ENCODE data around the gene ANXA5. TPM values are rescaled to one million over a fixed set of nuclear protein-coding genes. Genes with fewer than 3 reads are reported as not detected.
A peak's percentile ranks its signal among the peaks of the same experiment; 100 is the strongest.
"Not testable (repeated sequence)": the region's sequence is repeated elsewhere in the genome, so short reads cannot be mapped to it uniquely, and the experiment has no call there.

The ANXA5 gene
- total RNA-seq, result 100 to 1,000 TPM; 103 to 108 TPM
- total RNA-seq, result 138 to 161 reads per million in 2 donors

DNA sequence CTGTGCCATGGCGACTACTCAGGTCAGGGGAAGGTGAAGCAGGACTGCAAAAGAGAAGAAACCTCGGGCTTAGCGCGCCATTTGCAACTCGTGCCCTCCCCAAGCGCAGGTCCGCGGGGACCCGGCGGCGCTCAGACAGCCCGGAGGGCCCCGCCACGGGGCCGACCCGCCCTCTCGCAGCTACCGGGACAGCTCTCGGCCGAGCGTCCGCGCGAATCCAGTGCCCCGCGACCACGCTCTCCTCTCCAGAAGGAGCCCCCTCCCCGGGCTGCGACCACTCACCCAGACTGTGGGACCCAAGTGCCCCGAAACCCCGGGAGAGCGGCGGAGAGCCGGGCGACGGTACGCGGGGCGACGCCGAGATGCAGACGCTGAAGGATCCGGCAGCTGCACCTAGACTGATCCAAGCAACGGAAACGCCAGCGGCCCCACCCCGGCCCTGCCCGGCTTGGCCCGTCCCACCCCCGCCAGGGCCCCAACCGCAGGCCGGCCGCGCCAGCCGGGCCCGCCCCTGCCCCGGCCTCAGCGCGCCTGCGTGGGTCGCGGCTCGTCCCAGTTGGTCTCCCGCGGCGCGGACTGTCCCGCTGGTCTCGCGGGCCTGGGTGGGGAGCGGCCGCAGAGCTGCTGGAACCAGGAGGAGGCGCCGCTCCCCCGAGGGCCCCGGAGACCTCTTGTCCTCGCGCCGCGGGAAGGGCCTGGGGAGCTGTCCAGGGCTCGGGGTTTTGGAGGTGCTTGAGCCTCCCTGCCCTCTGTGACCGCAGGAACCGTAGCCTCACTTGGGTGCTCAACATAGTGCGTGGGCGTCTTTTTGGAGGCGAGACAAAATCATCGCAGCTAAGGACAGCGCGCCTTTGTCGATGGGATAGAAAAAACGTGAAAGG lies at the start of gene ANXA5:
Gene ANXA5 (minus strand): TSS at position 400 of the 881 bp plus-strand sequence. CDS start 391 bp downstream, at position 9.
- Mint-ChIP-seq H3K27ac (peak within 1 kb of the TSS; percentile 89), H3K4me1 (peaks cover 30% of the 10 kb centered on the region), H3K27me3 (no peaks in the 10 kb centered on the region), H3K36me3 (ENCODE audit: low read depth) (peaks cover 5% of the 10 kb centered on the region), H3K4me3 (peak within 1 kb of the TSS; percentile 93)
- ATAC-seq, result peak; percentile 90
- H3K9me3 ChIP-seq (ENCODE audit: control insufficient read depth, low read length, poor library complexity, severe bottlenecking), result no peaks in the 10 kb centered on the region
- DNase-seq, result peak; percentile 48 to 65 (median 57)

DNA sequence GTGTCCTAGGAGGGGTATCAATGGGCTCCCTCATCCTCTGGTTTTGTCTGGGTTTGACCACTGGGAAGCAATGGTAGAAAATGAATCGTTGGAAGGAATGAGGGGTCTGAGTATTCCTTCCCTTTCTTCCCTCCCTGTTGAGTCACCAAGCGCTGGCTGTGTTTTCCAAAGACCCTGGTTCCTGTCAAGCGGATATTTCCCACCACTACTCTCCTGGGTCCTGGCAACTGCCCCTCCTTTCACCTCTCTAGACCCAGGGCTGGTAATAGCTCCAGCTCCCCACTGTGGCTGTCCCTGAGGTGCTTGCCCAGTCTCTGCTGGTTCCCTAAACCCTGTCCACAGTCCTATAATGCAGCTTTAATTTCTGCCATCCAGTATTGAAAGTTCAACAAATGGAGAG lies 46.0 kb upstream of the ANXA5 start:
- H3K4me3 Mint-ChIP-seq, result no peak overlapping the region
- H3K9me3 ChIP-seq (ENCODE audit: control insufficient read depth, low read length, poor library complexity, severe bottlenecking), result no peaks in the 10 kb centered on the region
- H3K4me1 Mint-ChIP-seq, result no peaks in the 10 kb centered on the region
- no peak overlapping the region for H3K27ac Mint-ChIP-seq
- ATAC-seq (no peak), DNase-seq (no peak)
- H3K36me3 Mint-ChIP-seq (ENCODE audit: low read depth), result no peaks in the 10 kb centered on the region
- peaks cover 39% of the 10 kb centered on the region for H3K27me3 Mint-ChIP-seq

DNA sequence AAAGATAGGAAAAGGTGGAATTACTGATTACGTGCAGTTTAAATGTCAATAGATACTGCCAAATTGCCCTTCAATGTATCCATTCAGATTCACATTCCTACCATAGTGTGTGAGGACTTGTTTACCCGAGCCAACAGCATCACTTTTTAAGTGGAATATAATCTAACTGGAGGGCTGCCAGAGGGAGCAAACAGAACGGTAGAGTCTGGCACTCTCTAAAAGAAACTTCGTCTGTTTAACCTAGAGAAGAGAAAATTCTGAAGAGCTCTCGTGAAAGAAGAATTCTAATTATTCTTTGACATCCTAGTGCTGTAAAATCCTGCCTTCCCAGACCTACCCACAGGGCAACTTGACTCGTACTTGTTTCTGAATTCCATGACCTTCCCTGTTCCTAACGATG lies 45.0 kb upstream of the ANXA5 start:
- no peak for DNase-seq
- H3K27me3 Mint-ChIP-seq, result peaks cover 43% of the 10 kb centered on the region
- ATAC-seq, result no peak
- H3K27ac Mint-ChIP-seq, result no peak overlapping the region
- H3K4me1 Mint-ChIP-seq, result no peaks in the 10 kb centered on the region
- H3K36me3 Mint-ChIP-seq (ENCODE audit: low read depth), result no peaks in the 10 kb centered on the region
- no peak overlapping the region for H3K4me3 Mint-ChIP-seq
- no peaks in the 10 kb centered on the region for H3K9me3 ChIP-seq (ENCODE audit: control insufficient read depth, low read length, poor library complexity, severe bottlenecking)

DNA sequence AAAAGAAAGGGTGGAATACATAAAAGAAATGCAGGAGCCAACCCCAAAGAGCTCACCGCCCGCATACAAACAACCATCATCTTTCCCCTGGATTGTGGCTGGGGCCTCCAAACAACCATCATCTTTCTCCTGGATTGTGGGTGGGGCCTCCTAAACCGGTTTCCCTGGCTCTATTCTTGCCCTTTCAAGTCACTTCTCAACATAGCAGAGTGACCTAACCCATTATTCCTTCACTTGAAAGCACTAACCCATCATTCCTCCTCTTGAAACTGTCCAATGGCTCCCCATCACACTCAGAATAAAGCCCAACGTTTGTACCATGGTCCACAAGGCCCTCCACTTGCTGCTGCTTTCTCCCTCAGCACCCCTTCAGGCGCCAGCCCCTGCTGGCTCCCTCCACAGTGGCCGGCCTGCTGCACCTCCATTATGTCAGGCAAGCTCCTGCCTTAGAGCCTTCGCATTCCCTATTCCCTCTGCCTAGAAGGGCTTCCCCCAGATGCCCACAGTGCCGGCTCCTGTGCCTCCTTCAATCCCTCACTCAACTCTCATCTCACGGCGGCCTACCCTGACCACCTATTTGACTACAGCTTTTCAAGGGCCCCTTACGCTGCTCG lies 44.1 kb upstream of the ANXA5 start:
- H3K4me1 Mint-ChIP-seq, result no peaks in the 10 kb centered on the region
- ATAC-seq (no peak), DNase-seq (no peak)
- H3K36me3 Mint-ChIP-seq (ENCODE audit: low read depth), result no peaks in the 10 kb centered on the region
- no peaks in the 10 kb centered on the region for H3K9me3 ChIP-seq (ENCODE audit: control insufficient read depth, low read length, poor library complexity, severe bottlenecking)
- no peak overlapping the region for H3K4me3 Mint-ChIP-seq
- H3K27ac Mint-ChIP-seq, result peak overlapping the region; percentile 3
- peaks cover 51% of the 10 kb centered on the region for H3K27me3 Mint-ChIP-seq

DNA sequence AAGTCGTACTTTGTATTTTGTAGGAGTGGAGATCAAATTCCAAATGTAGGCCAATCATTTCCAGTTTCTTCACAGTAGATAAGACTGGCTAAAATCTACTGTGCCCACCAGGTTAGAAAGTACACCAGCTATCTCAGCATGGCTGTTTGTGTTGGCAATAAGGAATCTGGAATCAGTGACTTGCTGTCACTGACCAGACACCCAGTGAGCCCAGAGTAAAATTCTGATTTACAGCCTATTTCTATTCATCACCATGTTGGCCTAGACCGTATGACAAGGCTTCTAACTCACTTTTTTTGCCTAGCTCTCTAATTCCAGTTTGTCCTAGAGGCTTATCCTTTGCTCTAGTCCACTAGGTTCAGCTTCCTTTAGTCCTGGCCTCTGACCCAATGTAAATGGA lies 42.8 kb upstream of the ANXA5 start:
- Mint-ChIP-seq H3K4me1 (peaks cover 4% of the 10 kb centered on the region), H3K27ac (no peak overlapping the region), H3K27me3 (peaks cover 62% of the 10 kb centered on the region), H3K36me3 (ENCODE audit: low read depth) (peaks cover 2% of the 10 kb centered on the region), H3K4me3 (no peak overlapping the region)
- ATAC-seq, result no peak
- DNase-seq, result no peak
- no peaks in the 10 kb centered on the region for H3K9me3 ChIP-seq (ENCODE audit: control insufficient read depth, low read length, poor library complexity, severe bottlenecking)

DNA sequence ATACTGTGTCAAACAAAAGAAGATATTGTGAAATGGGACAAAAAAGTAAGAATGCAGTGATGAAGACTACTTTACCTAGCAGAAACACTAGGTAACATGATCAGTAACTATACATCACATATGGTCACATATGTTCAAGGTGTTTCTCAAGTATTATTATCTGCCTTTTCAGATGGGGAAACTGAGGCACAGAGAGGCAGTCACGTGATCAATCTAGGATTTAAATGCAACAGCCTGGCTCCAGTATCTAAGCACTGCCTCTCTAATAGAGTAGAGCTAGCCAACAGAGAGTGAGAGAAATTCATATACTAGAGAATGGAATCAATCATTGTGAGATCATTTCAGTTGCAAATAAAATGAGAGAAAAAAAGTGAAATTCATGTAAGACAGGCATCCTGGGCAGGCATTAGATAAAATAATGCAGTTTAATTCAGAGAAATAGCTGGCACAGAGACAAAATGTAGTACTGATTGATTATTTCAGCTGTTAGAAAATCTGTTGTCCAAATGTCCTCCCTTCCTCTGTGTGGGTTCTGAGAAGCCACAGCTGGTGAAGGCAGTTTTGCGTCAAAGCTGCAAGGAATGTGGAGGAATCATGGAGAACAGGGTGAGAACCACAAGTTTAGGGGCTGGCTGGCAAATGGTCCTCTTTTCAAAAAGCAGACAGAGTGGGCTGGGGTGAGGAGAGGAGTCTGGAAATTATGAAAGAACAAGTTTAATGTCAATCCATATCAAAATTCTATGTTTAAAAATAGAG lies 42.2 kb upstream of the ANXA5 start:
- Mint-ChIP-seq H3K27ac (peak overlapping the region; percentile 39), H3K36me3 (ENCODE audit: low read depth) (peaks cover 2% of the 10 kb centered on the region), H3K4me3 (no peak overlapping the region), H3K4me1 (peaks cover 4% of the 10 kb centered on the region), H3K27me3 (peaks cover 62% of the 10 kb centered on the region)
- no peak for DNase-seq
- ATAC-seq, result no peak
- H3K9me3 ChIP-seq (ENCODE audit: control insufficient read depth, low read length, poor library complexity, severe bottlenecking), result no peaks in the 10 kb centered on the region

DNA sequence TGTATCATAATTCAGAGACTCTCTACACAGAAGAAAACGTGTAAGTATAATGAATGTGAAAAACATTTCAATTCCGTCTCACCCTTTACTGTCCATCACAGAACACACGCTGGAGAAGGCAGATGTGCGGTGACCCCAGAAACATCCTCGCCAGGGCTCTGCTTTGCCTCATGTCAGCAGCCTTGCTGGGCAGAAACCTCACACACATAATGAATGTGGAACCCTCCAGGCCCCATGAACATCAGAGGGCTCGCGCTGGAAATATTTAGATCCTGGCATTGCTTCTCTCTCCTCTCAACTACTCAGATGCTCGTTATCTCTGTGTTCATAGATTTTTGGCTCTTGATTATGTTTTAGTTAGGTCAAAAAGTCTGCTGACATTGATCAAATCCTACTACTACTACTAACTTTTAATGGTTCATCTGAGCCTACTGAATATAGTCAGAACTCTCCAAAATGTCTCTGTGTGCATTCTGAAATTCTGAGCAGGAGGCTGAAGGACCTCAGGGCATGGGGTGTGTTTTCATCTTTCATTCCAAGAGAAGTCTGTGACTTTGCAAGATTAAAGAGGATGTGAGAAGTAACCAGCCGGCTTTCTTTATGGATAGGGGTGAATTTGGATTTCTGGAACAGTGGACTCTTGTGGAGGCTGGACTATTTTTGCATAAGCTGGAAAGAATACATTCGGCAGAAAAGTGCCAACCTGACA lies 41.2 kb upstream of the ANXA5 start:
- ATAC-seq (no peak), DNase-seq (no peak)
- H3K36me3 Mint-ChIP-seq (ENCODE audit: low read depth), result peaks cover 2% of the 10 kb centered on the region
- peak overlapping the region; percentile 39 for H3K27ac Mint-ChIP-seq
- H3K27me3 Mint-ChIP-seq, result peaks cover 61% of the 10 kb centered on the region
- H3K9me3 ChIP-seq (ENCODE audit: control insufficient read depth, low read length, poor library complexity, severe bottlenecking), result no peaks in the 10 kb centered on the region
- peak overlapping the region; percentile 28 for H3K4me3 Mint-ChIP-seq
- peaks cover 4% of the 10 kb centered on the region for H3K4me1 Mint-ChIP-seq

DNA sequence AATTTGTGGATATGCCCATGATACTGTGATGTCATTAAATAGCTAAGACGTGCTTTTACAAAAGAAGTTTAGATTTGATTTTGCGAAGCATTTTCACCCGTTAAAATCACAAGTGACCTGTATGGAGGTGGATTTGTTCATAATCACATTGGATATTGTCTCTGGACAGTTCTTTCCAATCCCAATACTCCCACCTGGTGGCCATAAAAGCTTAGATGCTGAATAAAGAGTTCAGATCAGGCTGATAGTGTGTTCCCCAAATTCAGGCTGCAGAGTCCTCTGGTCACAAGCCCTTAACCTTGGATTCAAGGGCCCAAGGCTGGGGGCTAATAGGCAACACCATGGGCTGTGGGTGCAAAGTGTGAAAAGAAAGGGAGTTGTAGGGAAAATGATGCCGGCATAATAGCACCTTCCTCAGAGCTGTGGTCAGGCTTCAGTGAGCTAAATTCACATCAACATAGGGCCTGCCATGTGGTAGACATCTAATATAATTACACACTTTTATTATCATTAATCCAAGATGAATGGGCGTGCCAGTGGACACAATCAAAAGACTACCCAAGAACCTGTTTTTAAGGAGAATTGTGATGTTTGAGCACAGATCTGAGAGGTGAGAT lies 40.1 kb upstream of the ANXA5 start:
- Mint-ChIP-seq H3K27ac (no peak overlapping the region), H3K4me3 (no peak overlapping the region), H3K27me3 (peaks cover 61% of the 10 kb centered on the region), H3K36me3 (ENCODE audit: low read depth) (peaks cover 2% of the 10 kb centered on the region), H3K4me1 (peaks cover 4% of the 10 kb centered on the region)
- ATAC-seq, result no peak
- H3K9me3 ChIP-seq (ENCODE audit: control insufficient read depth, low read length, poor library complexity, severe bottlenecking), result no peaks in the 10 kb centered on the region
- no peak for DNase-seq

DNA sequence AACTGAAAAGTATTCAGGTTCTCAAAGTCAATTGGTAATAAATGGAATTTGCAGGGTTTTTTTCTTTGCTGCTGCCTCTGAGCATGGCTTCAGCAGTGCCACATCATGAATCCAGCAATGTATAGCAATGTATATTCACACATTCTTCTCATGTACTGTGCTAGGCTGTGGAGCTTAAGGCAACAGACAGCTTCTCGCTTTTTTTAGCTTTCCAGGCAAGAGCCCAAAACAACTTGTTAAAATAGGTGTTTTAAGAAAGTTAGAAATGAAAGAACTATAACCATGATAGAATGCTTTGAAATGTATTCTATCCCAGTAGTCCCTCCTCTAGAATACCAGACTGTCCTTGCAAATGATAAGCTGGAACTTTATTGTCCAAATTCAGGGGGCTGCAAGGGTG lies 37.8 kb upstream of the ANXA5 start:
- no peak overlapping the region for H3K27ac Mint-ChIP-seq
- no peak overlapping the region for H3K4me3 Mint-ChIP-seq
- peaks cover 49% of the 10 kb centered on the region for H3K27me3 Mint-ChIP-seq
- DNase-seq (no peak), ATAC-seq (no peak)
- H3K9me3 ChIP-seq (ENCODE audit: control insufficient read depth, low read length, poor library complexity, severe bottlenecking), result no peaks in the 10 kb centered on the region
- H3K4me1 Mint-ChIP-seq, result peaks cover 4% of the 10 kb centered on the region
- H3K36me3 Mint-ChIP-seq (ENCODE audit: low read depth), result peaks cover 2% of the 10 kb centered on the region

DNA sequence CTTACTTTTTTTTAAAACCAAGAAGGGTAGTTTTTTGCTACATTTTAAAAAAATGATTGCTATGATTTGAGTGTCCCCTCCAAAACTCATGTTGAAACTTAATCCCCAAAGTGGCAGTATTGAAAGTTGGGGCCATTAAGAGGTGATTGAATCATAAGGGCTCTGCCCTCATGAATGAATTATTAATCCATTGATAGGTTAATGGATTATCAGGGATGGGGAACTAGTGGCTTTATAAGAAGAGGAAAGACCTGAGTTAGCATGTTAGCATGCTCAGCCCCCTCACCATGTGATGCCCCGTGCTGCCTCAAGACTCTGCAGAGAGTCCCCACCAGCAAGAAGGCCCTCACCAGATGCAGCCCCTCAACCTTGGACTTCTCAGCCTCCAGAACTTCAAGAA lies 37.2 kb upstream of the ANXA5 start:
- H3K9me3 ChIP-seq (ENCODE audit: control insufficient read depth, low read length, poor library complexity, severe bottlenecking), result no peaks in the 10 kb centered on the region
- Mint-ChIP-seq H3K4me1 (peaks cover 4% of the 10 kb centered on the region), H3K4me3 (no peak overlapping the region), H3K27ac (no peak overlapping the region), H3K36me3 (ENCODE audit: low read depth) (peaks cover 2% of the 10 kb centered on the region), H3K27me3 (peaks cover 44% of the 10 kb centered on the region)
- no peak for ATAC-seq
- DNase-seq, result no peak

DNA sequence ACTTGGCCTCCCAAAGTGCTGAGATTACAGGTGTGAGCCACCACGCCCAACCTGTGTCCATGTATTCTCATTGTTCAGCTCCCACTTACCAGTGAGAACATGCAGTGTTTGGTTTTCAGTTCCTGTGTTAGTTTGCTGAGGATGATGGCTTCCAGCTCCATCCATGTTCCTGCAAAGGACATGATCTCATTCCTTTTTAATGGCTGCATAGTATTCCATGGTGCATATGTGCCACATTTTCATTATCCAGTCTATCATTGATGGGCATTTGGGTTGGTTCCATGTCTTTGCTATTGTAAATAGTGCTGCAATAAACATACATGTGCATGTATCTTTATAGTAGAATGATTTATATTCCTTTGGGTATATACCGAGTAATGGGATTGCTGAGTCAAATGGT lies 33.0 kb upstream of the ANXA5 start:
- H3K9me3 ChIP-seq (ENCODE audit: control insufficient read depth, low read length, poor library complexity, severe bottlenecking); H3K36me3 Mint-ChIP-seq (ENCODE audit: low read depth); ATAC-seq; H3K4me3 Mint-ChIP-seq; H3K4me1 Mint-ChIP-seq; DNase-seq; H3K27ac Mint-ChIP-seq: not testable (repeated sequence)
- H3K27me3 Mint-ChIP-seq, result peaks cover 15% of the 10 kb centered on the region

DNA sequence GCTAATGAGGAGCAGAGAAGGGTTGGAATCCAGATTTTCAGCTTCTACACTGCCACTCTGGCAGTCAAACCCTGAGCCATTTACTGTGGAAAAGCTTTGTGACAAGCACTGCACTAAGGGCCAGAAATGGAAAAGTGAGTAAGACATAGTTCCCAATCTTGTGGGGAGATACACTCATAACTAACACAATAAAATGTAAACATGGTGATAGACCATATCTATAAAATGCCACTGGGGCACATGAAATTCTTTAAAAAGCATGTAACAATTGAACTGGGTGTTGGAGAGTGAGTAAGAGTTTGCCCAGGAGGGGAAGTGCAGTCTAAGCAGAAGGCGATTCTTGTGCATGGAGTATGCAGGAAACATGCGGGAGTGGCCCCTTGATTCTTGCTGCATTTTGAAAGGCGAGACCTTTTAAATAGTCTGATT lies 32.0 kb upstream of the ANXA5 start:
- DNase-seq, result no peak
- no peaks in the 10 kb centered on the region for H3K9me3 ChIP-seq (ENCODE audit: control insufficient read depth, low read length, poor library complexity, severe bottlenecking)
- Mint-ChIP-seq H3K36me3 (ENCODE audit: low read depth) (no peaks in the 10 kb centered on the region), H3K4me1 (peaks cover 2% of the 10 kb centered on the region), H3K27ac (no peak overlapping the region), H3K4me3 (no peak overlapping the region), H3K27me3 (peaks cover 15% of the 10 kb centered on the region)
- no peak for ATAC-seq
